ENCODE results near the gene ANXA2. TPM values are rescaled to one million over a fixed set of nuclear protein-coding genes. Genes with fewer than 3 reads are reported as not detected.

Gene ANXA2
- total RNA-seq, 6 experiments from 2014 or later, result 4,445 to 5,074 (median 4,643) TPM

- H3K27ac Mint-ChIP-seq, result peak overlapping the region; percentile 99
- H3K9me3 Mint-ChIP-seq, result peaks cover 9% of the 10 kb centered on the region
- TF ChIP-seq CTCF (IDR thresholded peaks at IDR 0.05), result no peak
- peaks cover 58% of the 10 kb centered on the region for H3K27me3 Mint-ChIP-seq (ENCODE audit: insufficient read depth)
- peaks cover 87% of the 10 kb centered on the region for H3K36me3 Mint-ChIP-seq (ENCODE audit: low read depth)
- H3K4me1 Mint-ChIP-seq (ENCODE audit: low read depth), result peaks cover 84% of the 10 kb centered on the region
- DNase-seq, result no peak
- peak overlapping the region; percentile 83 for H3K4me3 Mint-ChIP-seq
Observed at GRCh38 chr15:60391722-60392315, 6.0 kb downstream of the ANXA2 start.

GRCh38 chr15:60390871-60391501 lies 6.8 kb downstream of the ANXA2 start:
- peak; percentile 13; the same call in 1 of the 2 replicates for TF ChIP-seq CTCF (IDR thresholded peaks at IDR 0.05)
- H3K9me3 Mint-ChIP-seq, result peaks cover under 1% of the 10 kb centered on the region
- H3K27ac Mint-ChIP-seq, result peak overlapping the region; percentile 99
- peak overlapping the region; percentile 83 for H3K4me3 Mint-ChIP-seq
- peak; percentile 89 for DNase-seq
- H3K27me3 Mint-ChIP-seq (ENCODE audit: insufficient read depth), result peaks cover 52% of the 10 kb centered on the region
- peaks cover 86% of the 10 kb centered on the region for H3K36me3 Mint-ChIP-seq (ENCODE audit: low read depth)
- peaks cover 92% of the 10 kb centered on the region for H3K4me1 Mint-ChIP-seq (ENCODE audit: low read depth)

- no peaks in the 10 kb centered on the region; the same call in 1 of the 2 replicates for H3K9me3 Mint-ChIP-seq
- no peak for DNase-seq
- H3K36me3 Mint-ChIP-seq (ENCODE audit: low read depth), result peaks cover 79% of the 10 kb centered on the region
- TF ChIP-seq CTCF (IDR thresholded peaks at IDR 0.05), result no peak
- peaks cover 94% of the 10 kb centered on the region for H3K4me1 Mint-ChIP-seq (ENCODE audit: low read depth)
- H3K4me3 Mint-ChIP-seq, result peak overlapping the region; percentile 83
- H3K27ac Mint-ChIP-seq, result peak overlapping the region; percentile 99
- peaks cover 44% of the 10 kb centered on the region for H3K27me3 Mint-ChIP-seq (ENCODE audit: insufficient read depth)
Observed at GRCh38 chr15:60390231-60390630, 7.6 kb downstream of the ANXA2 start.

- H3K27me3 Mint-ChIP-seq (ENCODE audit: insufficient read depth), result peaks cover 40% of the 10 kb centered on the region
- no peak for DNase-seq
- TF ChIP-seq CTCF (IDR thresholded peaks at IDR 0.05), result no peak
- peaks cover 93% of the 10 kb centered on the region for H3K4me1 Mint-ChIP-seq (ENCODE audit: low read depth)
- no peaks in the 10 kb centered on the region; the same call in 1 of the 2 replicates for H3K9me3 Mint-ChIP-seq
- H3K27ac Mint-ChIP-seq, result peak overlapping the region; percentile 99
- peaks cover 75% of the 10 kb centered on the region for H3K36me3 Mint-ChIP-seq (ENCODE audit: low read depth)
- peak overlapping the region; percentile 83 for H3K4me3 Mint-ChIP-seq
Observed at GRCh38 chr15:60389261-60390077, 8.3 kb downstream of the ANXA2 start.

- no peak for TF ChIP-seq CTCF (IDR thresholded peaks at IDR 0.05)
- Mint-ChIP-seq H3K27me3 (ENCODE audit: insufficient read depth) (peaks cover 39% of the 10 kb centered on the region), H3K9me3 (no peaks in the 10 kb centered on the region; the same call in 1 of the 2 replicates), H3K4me1 (ENCODE audit: low read depth) (peaks cover 93% of the 10 kb centered on the region), H3K27ac (peak overlapping the region; percentile 73), H3K4me3 (peak overlapping the region; percentile 70), H3K36me3 (ENCODE audit: low read depth) (peaks cover 76% of the 10 kb centered on the region)
- DNase-seq, result no peak
Observed at GRCh38 chr15:60387321-60387720, 10.5 kb downstream of the ANXA2 start.

All from HFFc6 (cell line).